Measurements from ENCODE around the gene TMEM184A.
"Not testable (repeated sequence)": the region's sequence is repeated elsewhere in the genome, so short reads cannot be mapped to it uniquely, and the experiment has no call there.

TMEM184A gene

DNA sequence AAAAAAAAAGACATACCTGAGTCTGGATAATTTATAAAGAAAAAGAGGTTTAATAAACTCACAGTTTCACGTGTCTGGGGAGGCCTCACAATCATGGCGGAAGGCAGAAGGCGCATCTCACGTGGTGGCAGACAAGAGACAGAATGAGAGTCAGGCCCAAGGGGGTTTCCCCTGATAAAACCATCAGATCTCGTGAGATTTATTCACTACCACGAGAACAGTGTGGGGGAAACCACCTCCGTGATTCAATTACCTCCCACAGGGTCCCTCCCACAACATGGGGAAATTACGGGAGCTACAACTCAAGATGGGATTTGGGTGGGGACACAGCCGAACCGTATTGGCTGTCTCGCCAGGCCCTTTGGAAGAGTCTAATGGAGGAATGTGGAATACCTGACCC, 34.5 kb downstream of the TMEM184A start:
- Histone ChIP-seq H3K4me3 (ENCODE audit: low read length) (no peak overlapping the region), H3K9me3 (ENCODE audit: control insufficient read depth, low read depth, low read length) (no peaks in the 10 kb centered on the region), H3K4me1 (ENCODE audit: control insufficient read depth, low read depth, low read length) (no peaks in the 10 kb centered on the region), H3K27me3 (ENCODE audit: control insufficient read depth, insufficient read depth, low read length) (no peaks in the 10 kb centered on the region), H3K9ac (ENCODE audit: low read length) (no peak overlapping the region), H3K27ac (ENCODE audit: low read length) (no peak overlapping the region), H3K36me3 (ENCODE audit: control insufficient read depth, low read depth, low read length) (no peaks in the 10 kb centered on the region)

DNA sequence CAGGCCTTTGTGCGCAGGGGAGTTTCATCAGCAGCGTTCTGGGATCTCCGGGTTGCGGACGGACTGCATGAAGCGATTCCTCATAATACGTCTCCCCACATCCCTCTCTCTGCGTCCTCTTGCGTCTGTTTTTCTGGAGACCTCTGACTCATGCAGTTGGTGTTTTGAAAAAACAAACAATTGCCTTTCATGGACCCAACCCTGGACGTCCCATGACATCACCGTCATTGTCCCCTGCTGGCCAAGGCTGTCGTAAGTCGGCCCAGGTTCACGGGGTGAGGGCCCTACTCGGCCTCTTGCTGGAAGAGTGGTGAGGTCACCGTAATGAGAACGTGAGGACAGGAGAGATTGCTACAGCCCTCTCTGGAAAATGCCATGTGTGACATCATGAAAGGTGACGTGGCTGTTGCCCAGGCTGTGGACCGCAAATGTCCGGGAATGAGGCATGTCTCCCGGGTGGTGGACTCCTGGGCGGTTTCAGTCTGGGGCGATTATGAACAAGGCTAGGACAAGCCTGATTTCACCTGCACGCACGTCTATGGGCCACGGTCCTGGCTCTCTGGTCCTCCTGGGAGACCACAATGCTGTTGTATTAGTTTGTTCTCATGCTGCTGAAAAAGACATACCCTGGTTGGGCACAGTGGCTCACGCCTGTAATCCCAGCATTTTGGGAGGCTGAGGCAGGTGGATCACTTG, 35.3 kb downstream of the TMEM184A start:
- H3K9me3 ChIP-seq (ENCODE audit: control insufficient read depth, low read depth, low read length) = no peaks in the 10 kb centered on the region
- H3K9ac ChIP-seq (ENCODE audit: low read length) = no peak overlapping the region
- H3K4me3 ChIP-seq (ENCODE audit: low read length) = no peak overlapping the region
- no peaks in the 10 kb centered on the region for H3K4me1 ChIP-seq (ENCODE audit: control insufficient read depth, low read depth, low read length)
- no peaks in the 10 kb centered on the region for H3K36me3 ChIP-seq (ENCODE audit: control insufficient read depth, low read depth, low read length)
- no peak overlapping the region for H3K27ac ChIP-seq (ENCODE audit: low read length)
- no peaks in the 10 kb centered on the region for H3K27me3 ChIP-seq (ENCODE audit: control insufficient read depth, insufficient read depth, low read length)

GRCh38 chr7:1519322-1519922, 36.6 kb downstream of the TMEM184A start:
- H3K9ac ChIP-seq (ENCODE audit: low read length); H3K9me3 ChIP-seq (ENCODE audit: control insufficient read depth, low read depth, low read length); H3K4me1 ChIP-seq (ENCODE audit: control insufficient read depth, low read depth, low read length); H3K4me3 ChIP-seq (ENCODE audit: low read length); H3K27me3 ChIP-seq (ENCODE audit: control insufficient read depth, insufficient read depth, low read length); H3K36me3 ChIP-seq (ENCODE audit: control insufficient read depth, low read depth, low read length); H3K27ac ChIP-seq (ENCODE audit: low read length): not testable (repeated sequence)

DNA sequence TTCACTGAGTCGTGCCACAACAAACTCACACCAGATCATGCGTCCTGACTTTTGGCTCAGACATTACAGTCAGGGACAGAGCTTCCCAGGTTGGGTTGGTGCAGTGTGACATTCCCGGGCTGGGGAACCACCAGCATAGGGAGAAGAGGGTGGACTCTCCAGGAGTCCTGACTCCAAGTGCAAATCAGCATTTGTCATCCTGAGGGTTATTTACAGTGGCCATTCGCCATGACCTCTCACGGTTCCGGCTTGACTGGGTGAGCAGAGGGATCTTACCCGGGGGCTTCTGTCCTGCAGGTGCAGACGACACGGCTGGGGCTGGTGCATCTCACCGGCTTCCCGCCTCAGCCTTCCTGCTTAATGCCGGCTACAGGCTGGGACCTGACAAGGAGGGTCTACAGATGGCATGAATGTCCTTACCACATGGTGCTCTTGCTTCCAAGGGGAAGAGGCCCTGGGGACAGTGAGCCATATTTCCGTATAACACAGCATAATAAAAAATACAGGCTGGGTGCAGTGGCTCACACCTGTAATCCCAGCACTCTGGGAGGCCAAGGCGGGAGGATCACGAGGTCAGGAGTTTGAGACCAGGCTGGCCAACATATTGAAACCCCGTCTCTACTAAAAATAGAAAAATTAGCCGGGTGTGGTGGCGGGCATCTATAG, 39.3 kb downstream of the TMEM184A start:
- Histone ChIP-seq H3K9ac (ENCODE audit: low read length) (no peak overlapping the region), H3K9me3 (ENCODE audit: control insufficient read depth, low read depth, low read length) (no peaks in the 10 kb centered on the region), H3K4me1 (ENCODE audit: control insufficient read depth, low read depth, low read length) (no peaks in the 10 kb centered on the region), H3K27me3 (ENCODE audit: control insufficient read depth, insufficient read depth, low read length) (no peaks in the 10 kb centered on the region), H3K4me3 (ENCODE audit: low read length) (no peak overlapping the region), H3K27ac (ENCODE audit: low read length) (no peak overlapping the region), H3K36me3 (ENCODE audit: control insufficient read depth, low read depth, low read length) (no peaks in the 10 kb centered on the region)

DNA sequence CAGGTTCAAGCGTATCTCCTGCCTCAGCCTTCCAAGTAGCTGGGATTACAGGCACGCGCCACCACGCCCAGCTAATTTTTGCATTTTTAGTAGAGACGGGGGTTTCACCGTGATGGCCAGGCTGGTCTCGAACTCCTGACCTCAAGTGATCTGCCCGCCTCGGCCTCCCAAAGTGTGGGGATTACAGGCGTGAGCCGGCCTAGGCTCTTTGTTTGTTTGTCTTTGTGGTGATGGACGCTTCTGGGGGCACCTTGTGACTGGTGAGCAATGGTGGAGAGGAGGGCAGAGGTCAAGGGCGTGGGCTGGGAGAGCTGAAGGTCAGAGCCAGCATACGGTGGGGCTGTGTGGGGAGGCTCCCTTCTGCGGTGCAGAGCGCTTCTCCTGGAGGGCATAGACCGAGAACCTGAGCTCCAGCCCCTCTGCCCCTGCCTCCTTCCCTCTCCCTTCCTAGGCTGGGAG, 40.5 kb downstream of the TMEM184A start:
- H3K27ac ChIP-seq (ENCODE audit: low read length); H3K4me3 ChIP-seq (ENCODE audit: low read length); H3K4me1 ChIP-seq (ENCODE audit: control insufficient read depth, low read depth, low read length); H3K9ac ChIP-seq (ENCODE audit: low read length); H3K27me3 ChIP-seq (ENCODE audit: control insufficient read depth, insufficient read depth, low read length); H3K9me3 ChIP-seq (ENCODE audit: control insufficient read depth, low read depth, low read length); H3K36me3 ChIP-seq (ENCODE audit: control insufficient read depth, low read depth, low read length): not testable (repeated sequence)

DNA sequence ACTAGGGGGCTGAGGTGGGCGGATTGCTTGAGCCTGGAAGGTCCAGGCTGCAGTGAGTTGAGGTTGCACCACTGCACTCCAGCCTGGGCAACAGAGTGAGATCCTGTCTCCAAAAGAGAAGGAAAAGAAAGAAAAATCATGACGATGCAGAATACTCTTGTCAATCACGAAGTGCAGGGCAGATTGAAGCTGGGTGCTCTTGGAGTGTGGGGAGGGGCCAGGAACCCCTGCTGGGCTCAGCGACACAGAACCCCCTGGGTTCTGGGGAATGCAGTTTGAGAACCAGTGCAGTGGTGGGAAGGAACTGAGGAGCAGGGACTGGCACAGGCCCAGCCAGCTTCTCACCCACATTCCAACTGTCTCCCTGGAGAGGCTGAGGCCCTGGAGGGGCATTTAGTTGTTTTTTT, 41.0 kb downstream of the TMEM184A start:
- Histone ChIP-seq H3K36me3 (ENCODE audit: control insufficient read depth, low read depth, low read length) (no peaks in the 10 kb centered on the region), H3K27ac (ENCODE audit: low read length) (no peak overlapping the region), H3K27me3 (ENCODE audit: control insufficient read depth, insufficient read depth, low read length) (no peaks in the 10 kb centered on the region), H3K4me3 (ENCODE audit: low read length) (no peak overlapping the region), H3K4me1 (ENCODE audit: control insufficient read depth, low read depth, low read length) (no peaks in the 10 kb centered on the region), H3K9me3 (ENCODE audit: control insufficient read depth, low read depth, low read length) (no peaks in the 10 kb centered on the region), H3K9ac (ENCODE audit: low read length) (no peak overlapping the region)

GRCh38 chr7:1514407-1514806, 41.6 kb downstream of the TMEM184A start:
- no peaks in the 10 kb centered on the region for H3K4me1 ChIP-seq (ENCODE audit: control insufficient read depth, low read depth, low read length)
- H3K36me3 ChIP-seq (ENCODE audit: control insufficient read depth, low read depth, low read length) = no peaks in the 10 kb centered on the region
- H3K27me3 ChIP-seq (ENCODE audit: control insufficient read depth, insufficient read depth, low read length) = no peaks in the 10 kb centered on the region
- H3K9me3 ChIP-seq (ENCODE audit: control insufficient read depth, low read depth, low read length) = no peaks in the 10 kb centered on the region
- no peak overlapping the region for H3K4me3 ChIP-seq (ENCODE audit: low read length)
- H3K9ac ChIP-seq (ENCODE audit: low read length) = no peak overlapping the region
- no peak overlapping the region for H3K27ac ChIP-seq (ENCODE audit: low read length)

GRCh38 chr7:1513657-1514095, 42.3 kb downstream of the TMEM184A start:
- no peak overlapping the region for H3K9ac ChIP-seq (ENCODE audit: low read length)
- no peaks in the 10 kb centered on the region for H3K27me3 ChIP-seq (ENCODE audit: control insufficient read depth, insufficient read depth, low read length)
- no peak overlapping the region for H3K27ac ChIP-seq (ENCODE audit: low read length)
- H3K9me3 ChIP-seq (ENCODE audit: control insufficient read depth, low read depth, low read length) = no peaks in the 10 kb centered on the region
- H3K4me1 ChIP-seq (ENCODE audit: control insufficient read depth, low read depth, low read length) = no peaks in the 10 kb centered on the region
- no peaks in the 10 kb centered on the region for H3K36me3 ChIP-seq (ENCODE audit: control insufficient read depth, low read depth, low read length)
- no peak overlapping the region for H3K4me3 ChIP-seq (ENCODE audit: low read length)

DNA sequence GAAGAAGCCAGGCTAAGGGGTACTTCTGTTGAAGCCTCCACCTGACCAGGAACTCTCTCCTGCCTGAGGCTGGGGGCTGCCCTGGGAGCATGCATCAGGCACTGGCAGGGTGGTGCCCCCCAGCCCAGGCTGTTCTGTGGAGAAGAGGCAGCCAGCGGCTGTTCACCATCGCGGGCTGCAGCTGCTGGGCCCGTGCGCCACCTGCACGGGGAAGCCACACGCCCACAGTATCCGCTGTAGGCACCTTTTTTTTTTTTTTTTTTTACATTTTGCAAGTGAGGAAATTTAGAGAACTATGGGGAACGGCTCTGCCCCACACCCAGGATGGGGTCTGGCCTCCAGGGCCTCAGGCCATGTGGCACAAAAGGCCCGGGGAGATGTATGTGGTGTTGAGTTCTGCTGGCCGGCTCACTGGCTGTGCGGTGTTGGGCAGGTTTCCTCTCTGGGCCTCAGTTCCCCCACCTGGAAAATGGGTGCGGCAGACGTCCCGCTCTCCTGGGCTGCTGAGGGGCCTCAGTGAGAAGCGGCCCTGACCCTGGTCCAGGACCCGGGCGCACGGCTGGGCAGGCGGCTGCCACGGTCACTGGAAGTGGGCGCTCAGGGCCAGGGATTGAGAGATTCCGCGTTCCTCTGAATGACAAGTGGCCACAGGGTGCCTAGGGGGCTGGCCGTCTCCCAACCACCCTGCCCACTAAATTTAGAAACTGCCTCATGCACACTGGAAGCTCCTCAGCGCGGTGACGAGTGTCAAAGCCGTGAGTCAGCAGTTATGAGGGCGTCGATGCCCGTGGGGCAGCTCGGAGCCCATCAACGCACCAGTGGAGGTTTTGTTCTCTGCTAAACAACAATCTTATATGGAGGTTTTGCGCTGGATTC, 43.0 kb downstream of the TMEM184A start:
- H3K4me3 ChIP-seq (ENCODE audit: low read length) = no peak overlapping the region
- H3K36me3 ChIP-seq (ENCODE audit: control insufficient read depth, low read depth, low read length) = no peaks in the 10 kb centered on the region
- H3K9me3 ChIP-seq (ENCODE audit: control insufficient read depth, low read depth, low read length) = no peaks in the 10 kb centered on the region
- H3K9ac ChIP-seq (ENCODE audit: low read length) = no peak overlapping the region
- no peaks in the 10 kb centered on the region for H3K27me3 ChIP-seq (ENCODE audit: control insufficient read depth, insufficient read depth, low read length)
- no peak overlapping the region for H3K27ac ChIP-seq (ENCODE audit: low read length)
- no peaks in the 10 kb centered on the region for H3K4me1 ChIP-seq (ENCODE audit: control insufficient read depth, low read depth, low read length)

- Histone ChIP-seq H3K27ac (ENCODE audit: low read length) (no peak overlapping the region), H3K36me3 (ENCODE audit: control insufficient read depth, low read depth, low read length) (no peaks in the 10 kb centered on the region), H3K27me3 (ENCODE audit: control insufficient read depth, insufficient read depth, low read length) (no peaks in the 10 kb centered on the region), H3K4me1 (ENCODE audit: control insufficient read depth, low read depth, low read length) (peaks cover 3% of the 10 kb centered on the region), H3K4me3 (ENCODE audit: low read length) (no peak overlapping the region), H3K9ac (ENCODE audit: low read length) (no peak overlapping the region), H3K9me3 (ENCODE audit: control insufficient read depth, low read depth, low read length) (no peaks in the 10 kb centered on the region)
Measured at GRCh38 chr7:1511444-1512422, 44.3 kb downstream of the TMEM184A start.
